Measurements from ENCODE around the gene ST6GAL1.
"Not testable (repeated sequence)": the region's sequence is repeated elsewhere in the genome, so short reads cannot be mapped to it uniquely, and the experiment has no call there.

ST6GAL1 gene

GRCh38 chr3:186997473-186997939 is 67.2 kb downstream of the ST6GAL1 start:
- DNase-seq: no peak

GRCh38 chr3:186998937-186999368 is 68.6 kb downstream of the ST6GAL1 start:
- DNase-seq: no peak

DNA sequence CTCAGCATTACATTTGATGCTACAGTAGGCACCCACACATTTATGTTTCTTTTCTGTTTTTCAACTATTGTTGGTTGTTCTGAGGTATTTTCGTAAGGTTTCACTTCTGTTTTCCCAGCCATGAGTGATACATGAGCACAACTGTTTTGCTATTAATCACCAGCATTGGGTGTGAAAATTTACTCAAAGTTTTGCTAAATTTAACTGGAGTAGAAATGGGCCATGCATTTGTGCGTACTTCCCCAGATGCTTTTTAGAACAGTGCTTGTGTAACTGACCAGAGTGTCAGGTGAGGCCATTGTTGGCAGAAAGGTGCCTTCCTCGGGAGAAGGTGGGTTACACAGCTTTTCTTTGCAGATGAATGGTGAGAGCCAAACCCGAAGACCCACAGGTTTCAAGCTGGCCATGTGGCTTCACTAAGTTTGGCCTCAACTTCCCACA is 70.4 kb downstream of the ST6GAL1 start:
- no peak for DNase-seq

- no peak for DNase-seq
Observed at GRCh38 chr3:187002915-187003314, 72.6 kb downstream of the ST6GAL1 start.

- no peak for DNase-seq
Observed at GRCh38 chr3:187005827-187006481, 75.6 kb downstream of the ST6GAL1 start.

DNA sequence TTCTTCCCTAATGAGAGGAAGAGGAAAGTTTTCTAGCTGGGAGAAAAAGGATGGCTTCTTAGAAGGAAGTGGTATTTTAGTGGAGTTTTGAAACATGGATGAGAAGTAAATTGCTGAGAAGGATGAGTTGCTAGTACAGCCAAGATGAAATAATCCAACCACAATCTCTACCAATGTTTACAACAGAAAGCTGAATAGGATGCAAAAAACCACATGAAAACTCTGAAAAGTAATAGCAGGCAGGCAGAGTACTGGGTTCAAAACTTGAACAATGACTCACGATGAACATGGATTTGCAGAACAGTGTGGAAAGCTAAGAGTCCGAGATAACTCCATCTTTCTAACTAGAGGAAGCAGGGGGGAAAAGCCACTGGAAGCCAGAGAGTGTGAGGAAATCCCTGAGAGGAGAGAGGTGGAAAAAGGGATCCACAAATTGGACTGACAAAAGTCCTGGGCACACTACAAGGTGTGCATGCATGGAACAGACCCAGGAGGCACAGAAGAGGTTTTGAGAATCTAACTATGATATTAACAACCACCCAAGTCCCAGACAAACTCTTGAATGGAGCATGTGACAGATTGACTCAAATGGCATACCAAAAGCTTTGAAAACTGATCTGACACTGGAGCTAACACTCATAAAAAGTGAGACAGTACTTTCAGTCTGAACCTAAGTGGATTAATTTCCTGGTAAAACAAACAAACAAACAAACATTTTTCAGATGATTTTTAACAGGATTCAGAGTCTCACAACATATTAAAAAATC is 76.7 kb downstream of the ST6GAL1 start:
- DNase-seq: no peak

- not testable (repeated sequence) for DNase-seq
Observed at GRCh38 chr3:187010382-187010781, 80.1 kb downstream of the ST6GAL1 start.

DNA sequence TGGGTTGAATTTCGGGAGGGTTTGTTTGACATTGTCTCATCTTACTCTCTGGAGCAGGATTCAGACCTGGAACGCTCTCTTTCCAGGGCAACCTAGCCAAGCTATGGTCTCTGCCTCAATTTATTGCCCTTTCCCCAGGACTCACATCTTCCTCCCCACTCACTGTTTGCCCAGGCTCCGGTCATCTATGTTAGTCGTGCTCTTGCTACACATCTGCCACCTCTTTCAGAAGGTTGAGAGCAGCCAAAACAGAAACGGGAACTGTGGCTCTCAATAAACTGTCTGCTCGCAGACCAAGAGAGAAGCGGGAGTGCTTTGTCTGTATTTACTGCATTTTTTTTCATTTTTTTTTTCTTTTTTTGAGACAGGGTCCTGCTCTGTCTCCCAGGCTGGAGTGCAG is 81.6 kb downstream of the ST6GAL1 start:
- DNase-seq: no peak

DNA sequence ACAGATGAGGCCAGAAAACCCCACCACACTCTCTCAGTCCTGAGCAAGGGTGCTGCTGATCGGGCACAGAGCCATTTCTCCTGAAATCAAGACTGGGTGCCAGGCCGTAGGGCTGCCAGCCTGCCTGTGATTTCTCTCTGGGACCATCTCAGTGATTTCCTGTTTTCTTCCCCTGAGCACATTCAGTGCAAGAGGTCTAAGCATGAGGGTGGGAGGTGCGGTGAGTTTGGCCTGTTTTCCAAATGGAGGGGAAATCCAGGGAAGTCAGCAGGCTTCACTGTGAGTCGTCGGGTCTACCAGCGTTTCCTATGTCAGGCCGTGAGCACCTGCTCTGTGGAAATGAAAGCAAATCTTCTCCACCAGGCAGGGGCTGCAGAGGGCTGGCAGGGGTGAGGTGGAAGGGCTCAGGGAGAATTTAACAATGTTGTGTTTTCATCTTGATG is 82.3 kb downstream of the ST6GAL1 start:
- no peak for DNase-seq

- no peak for DNase-seq
Observed at GRCh38 chr3:187013159-187013716, 82.9 kb downstream of the ST6GAL1 start.

DNA sequence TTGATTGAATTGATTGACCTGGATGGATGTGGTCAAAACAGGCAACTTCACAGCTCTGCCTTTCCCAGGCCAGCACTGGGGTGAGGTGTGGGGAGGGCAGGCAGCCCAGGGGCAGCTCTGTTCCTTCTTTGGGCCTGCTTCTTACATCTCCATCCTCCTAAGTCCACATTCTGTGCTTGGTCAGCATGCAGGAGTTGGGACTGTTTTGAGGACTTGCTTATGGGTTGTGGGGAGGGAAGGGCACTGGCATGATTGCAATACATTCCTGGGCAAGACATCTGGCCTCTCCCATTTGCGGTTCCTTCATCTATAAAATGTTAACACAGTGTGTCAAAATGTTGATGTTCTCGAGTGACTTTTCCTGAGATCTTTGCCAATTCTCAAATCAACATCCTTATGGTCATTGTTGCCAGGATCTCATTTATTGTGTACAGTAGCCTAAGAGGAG is 84.1 kb downstream of the ST6GAL1 start:
- no peak for DNase-seq

- DNase-seq: no peak
Observed at GRCh38 chr3:187015903-187016638, 85.7 kb downstream of the ST6GAL1 start.

DNA sequence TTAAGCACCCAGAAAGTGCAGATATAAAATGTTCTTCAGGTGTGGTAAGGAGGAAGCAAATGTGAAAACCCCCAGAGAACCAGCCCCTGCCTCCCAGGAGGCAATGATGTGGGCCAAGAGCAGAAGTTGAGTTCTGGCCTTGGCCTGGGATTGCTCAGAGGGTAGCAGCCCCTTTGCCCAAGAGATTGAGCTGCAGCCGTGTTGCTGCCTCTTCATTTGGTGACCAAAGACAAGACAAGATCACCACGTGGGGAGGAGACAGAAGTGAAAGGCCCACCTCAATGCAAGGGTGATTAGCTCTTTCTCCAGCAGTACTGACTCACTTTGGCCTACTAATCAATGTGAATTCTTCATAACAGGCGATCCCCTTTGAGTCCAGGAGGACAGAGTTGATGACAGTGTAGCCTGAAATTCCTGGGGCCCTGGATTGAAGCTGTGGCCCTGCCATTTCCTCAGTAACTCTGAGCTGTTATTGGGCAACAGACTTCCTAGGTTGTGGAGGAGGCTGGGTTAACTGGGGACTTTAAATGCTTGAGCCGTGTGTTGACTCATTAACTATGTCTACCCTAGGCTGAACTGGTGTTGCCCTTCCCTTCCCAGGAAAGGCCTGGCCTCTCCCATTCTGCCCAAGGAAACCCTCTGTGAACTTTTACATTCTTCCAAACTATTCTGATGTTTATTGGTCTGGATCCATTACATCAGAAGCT is 86.5 kb downstream of the ST6GAL1 start:
- DNase-seq: no peak

DNA sequence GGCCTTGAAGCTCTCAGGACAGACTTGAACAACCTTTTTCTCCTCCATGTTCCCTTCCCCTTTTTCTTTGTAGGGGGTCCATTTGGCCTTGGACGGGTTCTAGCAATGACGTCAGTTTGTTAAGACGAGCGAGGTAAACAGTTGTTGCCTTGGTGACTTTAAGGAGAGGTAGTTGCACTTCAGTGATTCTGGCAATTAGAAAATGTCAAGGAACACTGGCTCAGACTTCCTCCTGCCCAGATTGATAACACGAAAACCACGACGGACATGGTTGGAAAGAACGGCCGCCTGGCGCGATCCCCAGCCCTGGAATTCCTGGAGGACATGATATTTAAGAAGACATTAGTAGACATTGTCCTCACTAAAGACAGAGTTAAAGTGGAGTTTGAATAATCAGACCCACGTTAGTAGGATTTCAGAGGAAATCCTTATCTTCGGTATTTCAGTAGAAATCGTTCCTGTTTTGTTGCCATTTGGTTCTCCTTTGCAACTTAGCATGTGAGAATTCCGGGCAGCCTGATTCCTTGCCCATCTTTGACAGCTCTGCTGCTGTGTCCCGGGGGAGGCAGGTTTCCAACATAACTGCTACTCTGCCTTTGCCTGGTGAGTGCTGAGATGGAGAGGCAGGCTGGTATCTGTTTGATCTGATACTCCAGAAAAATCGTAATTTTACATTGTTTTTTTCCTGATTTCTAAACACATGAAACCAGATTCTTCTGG is 87.3 kb downstream of the ST6GAL1 start:
- DNase-seq: no peak

DNA sequence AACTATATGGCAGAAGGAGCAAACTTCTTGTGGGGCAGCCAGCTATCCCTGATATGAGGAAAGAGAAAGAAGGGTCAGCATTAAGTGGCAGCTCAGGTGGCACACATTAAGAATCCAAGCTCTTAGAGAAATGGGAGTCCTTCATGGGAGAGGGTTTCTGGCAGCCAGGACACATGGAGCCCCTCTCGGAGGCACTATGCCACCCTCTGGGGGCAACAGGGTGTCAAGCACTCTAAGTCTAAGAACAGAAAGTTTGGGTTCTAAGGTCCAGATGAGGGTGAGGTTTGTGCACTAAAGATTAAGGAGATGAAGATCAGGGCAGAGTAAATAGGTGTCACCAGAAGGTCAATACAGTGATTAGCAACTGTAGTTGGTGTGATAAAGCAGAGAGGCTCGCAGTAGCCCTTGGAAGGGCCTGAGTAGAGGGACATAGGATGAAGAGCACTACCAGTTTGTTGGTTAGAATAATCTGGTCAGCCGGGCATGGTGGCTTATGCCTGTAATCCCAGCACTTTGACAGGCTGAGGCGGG is 89.3 kb downstream of the ST6GAL1 start:
- DNase-seq: no peak

- DNase-seq: no peak
Observed at GRCh38 chr3:187020376-187020775, 90.0 kb downstream of the ST6GAL1 start.

- DNase-seq: no peak
Observed at GRCh38 chr3:187021748-187022402, 91.5 kb downstream of the ST6GAL1 start.

DNA sequence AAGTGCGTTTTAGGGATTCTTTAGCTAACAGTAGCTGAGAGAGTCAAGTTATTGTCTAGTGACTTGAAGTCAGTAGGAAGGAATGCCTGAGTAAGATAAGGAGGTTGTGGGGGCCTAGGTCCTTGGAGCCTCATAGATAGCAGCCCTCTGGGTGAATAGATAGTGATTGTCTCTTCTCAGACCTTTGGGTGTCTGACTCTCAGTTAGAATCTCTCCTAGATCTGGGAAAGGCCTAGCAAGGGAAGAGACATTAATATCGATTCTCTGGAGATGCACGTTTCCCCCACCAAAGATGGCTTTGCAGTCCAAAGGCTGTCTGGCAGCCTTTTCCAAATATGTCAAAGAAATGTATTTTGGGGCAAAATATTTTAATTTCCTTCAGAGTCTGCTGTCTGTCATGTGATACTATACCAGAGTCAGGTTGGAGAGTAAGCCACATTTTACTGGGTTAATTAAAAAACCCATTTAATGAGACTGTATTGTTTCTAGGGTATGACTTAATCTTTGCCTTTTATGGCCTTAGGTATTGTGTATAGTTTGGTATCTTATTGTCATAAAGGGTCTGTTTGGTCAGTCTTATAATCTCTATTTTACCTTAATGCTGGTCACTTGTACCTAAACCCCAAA is 92.2 kb downstream of the ST6GAL1 start:
- DNase-seq: no peak

DNA sequence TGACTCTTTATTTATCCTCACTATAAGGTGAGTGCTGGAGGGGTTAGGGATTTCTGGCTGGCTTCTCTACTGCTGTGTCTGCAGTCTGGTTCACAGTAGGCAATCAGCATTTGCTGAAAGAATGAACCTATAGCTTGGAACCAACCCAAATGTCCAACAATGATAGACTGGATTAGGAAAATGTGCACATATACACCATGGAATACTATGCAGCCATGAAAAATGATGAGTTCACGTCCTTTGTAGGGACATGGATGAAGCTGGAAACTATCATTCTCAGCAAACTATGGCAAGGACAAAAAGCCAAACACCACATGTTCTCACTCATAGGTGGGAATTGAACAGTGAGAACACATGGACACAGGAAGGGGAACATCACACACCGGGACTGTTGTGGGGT is 93.0 kb downstream of the ST6GAL1 start:
- not testable (repeated sequence) for DNase-seq

- no peak for DNase-seq
Observed at GRCh38 chr3:187024536-187025226, 94.4 kb downstream of the ST6GAL1 start.

Data from NCI-H1436 treated with DMSO at 0.1 percent for 48 hours (cell line).